ENCODE measurements around the gene C9orf78. TPM values are rescaled to one million over a fixed set of nuclear protein-coding genes. Genes with fewer than 3 reads are reported as not detected.
A peak's percentile ranks its signal among the peaks of the same experiment; 100 is the strongest.

Gene C9orf78
- total and polyA plus RNA-seq, 2 donors (not counting 1 experiment from before 2014, with no cell fraction given) = 39.8 to 88.6 TPM

DNA sequence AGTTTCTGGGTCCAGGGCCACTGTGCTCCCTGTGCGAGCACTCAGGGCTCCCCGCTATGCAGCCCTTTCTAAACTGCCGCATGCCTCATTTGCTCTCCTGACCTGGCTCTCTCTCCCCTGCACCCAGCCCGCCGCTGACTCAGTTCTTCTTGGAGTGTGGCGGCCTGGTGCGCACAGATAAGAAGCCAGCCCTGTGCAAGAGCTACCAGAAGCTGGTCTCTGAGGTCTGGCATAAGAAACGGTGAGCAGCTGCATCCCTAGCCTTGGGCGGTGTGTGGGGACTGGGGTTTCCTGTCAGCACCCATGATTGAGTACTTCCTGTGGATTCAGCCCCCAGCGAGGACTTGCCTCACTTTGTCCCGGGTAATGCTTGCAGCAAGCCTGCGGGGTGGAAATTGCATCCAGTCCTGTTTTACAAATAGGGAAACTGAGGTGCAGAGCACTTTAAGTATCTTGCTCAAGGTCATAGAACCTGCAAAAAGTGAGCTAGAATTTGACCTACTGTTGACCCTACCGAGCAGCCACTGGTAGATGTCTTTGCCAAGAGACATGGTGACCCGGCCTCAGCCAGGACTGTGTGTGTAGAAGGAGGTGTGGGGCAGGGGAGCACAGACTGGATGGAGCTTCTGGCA, 28.1 kb upstream of the C9orf78 start:
- Histone ChIP-seq H3K9me3 (ENCODE audit: control insufficient read depth, insufficient read depth, low read depth, low read length) (no peaks in the 10 kb centered on the region), H3K27me3 (ENCODE audit: control insufficient read depth, insufficient read depth, low read length) (no peaks in the 10 kb centered on the region), H3K36me3 (ENCODE audit: control insufficient read depth, insufficient read depth, low read length) (no peaks in the 10 kb centered on the region), H3K79me2 (ENCODE audit: control insufficient read depth, insufficient read depth, low read length) (no peaks in the 10 kb centered on the region), H3K4me3 (replicated peaks in 1 of 4; ENCODE audit: control extremely low read depth in 1 of 4, insufficient read depth in 1 of 4, low read depth in 3 of 4, low read length in 4 of 4) (no peak overlapping the region), H3K4me1 (ENCODE audit: control insufficient read depth, extremely low read depth, insufficient read depth, low read length) (no peaks in the 10 kb centered on the region), H3K9ac (ENCODE audit: insufficient read depth, low read length) (no peak overlapping the region), H2AFZ (ENCODE audit: low read length) (no peak overlapping the region), H3K4me2 (ENCODE audit: extremely low read depth, insufficient read depth, low read length) (no peak overlapping the region), H3K27ac (ENCODE audit: insufficient read depth, low read length) (no peak overlapping the region), H4K20me1 (ENCODE audit: control insufficient read depth, extremely low read depth, insufficient read depth, low read length) (no peaks in the 10 kb centered on the region)
- peak; percentile 61 to 96 for DNase-seq (ENCODE audit: low read depth in 2 of 2)
- TF ChIP-seq EZH2 (IDR thresholded peaks at IDR 0.05; ENCODE audit: low read length, missing control alignments) = no peak
- TF ChIP-seq, protein P1, sequence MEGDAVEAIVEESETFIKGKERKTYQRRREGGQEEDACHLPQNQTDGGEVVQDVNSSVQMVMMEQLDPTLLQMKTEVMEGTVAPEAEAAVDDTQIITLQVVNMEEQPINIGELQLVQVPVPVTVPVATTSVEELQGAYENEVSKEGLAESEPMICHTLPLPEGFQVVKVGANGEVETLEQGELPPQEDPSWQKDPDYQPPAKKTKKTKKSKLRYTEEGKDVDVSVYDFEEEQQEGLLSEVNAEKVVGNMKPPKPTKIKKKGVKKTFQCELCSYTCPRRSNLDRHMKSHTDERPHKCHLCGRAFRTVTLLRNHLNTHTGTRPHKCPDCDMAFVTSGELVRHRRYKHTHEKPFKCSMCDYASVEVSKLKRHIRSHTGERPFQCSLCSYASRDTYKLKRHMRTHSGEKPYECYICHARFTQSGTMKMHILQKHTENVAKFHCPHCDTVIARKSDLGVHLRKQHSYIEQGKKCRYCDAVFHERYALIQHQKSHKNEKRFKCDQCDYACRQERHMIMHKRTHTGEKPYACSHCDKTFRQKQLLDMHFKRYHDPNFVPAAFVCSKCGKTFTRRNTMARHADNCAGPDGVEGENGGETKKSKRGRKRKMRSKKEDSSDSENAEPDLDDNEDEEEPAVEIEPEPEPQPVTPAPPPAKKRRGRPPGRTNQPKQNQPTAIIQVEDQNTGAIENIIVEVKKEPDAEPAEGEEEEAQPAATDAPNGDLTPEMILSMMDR (conservative IDR thresholded peaks at IDR 0.05 in 1 of 2, IDR thresholded peaks at IDR 0.05 in 1 of 2; ENCODE audit: low read depth in 1 of 2, low read length in 2 of 2) = no peak

DNA sequence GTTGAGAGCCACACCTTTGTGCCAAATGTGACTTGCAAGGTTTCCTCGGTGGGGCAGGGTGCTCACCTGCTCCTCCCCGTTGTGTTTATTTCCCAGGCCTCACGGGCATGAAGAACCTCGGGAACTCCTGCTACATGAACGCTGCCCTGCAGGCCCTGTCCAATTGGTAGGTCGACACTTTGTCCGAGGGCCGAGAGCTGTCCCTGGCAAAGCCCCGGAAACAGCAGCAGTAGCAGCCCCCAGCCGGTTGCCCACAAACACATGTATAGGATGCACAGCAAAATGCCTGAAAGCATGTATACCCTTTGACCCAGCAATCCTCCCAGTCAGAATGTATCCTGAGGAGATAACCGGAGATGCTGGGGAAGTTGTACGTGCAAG, 26.4 kb upstream of the C9orf78 start:
- H3K79me2 ChIP-seq (ENCODE audit: control insufficient read depth, insufficient read depth, low read length) = no peaks in the 10 kb centered on the region
- H3K4me2 ChIP-seq (ENCODE audit: extremely low read depth, insufficient read depth, low read length) = no peak overlapping the region
- H2AFZ ChIP-seq (ENCODE audit: low read length) = no peak overlapping the region
- no peaks in the 10 kb centered on the region for H3K4me1 ChIP-seq (ENCODE audit: control insufficient read depth, extremely low read depth, insufficient read depth, low read length)
- TF ChIP-seq, protein P1 (conservative IDR thresholded peaks at IDR 0.05 in 1 of 2, IDR thresholded peaks at IDR 0.05 in 1 of 2; ENCODE audit: low read depth in 1 of 2, low read length in 2 of 2) = no peak
- no peak for TF ChIP-seq EZH2 (IDR thresholded peaks at IDR 0.05; ENCODE audit: low read length, missing control alignments)
- no peak overlapping the region for H3K27ac ChIP-seq (ENCODE audit: insufficient read depth, low read length)
- no peak overlapping the region for H3K4me3 ChIP-seq (replicated peaks in 1 of 4; ENCODE audit: control extremely low read depth in 1 of 4, insufficient read depth in 1 of 4, low read depth in 3 of 4, low read length in 4 of 4)
- H3K36me3 ChIP-seq (ENCODE audit: control insufficient read depth, insufficient read depth, low read length) = peaks cover 3% of the 10 kb centered on the region
- no peaks in the 10 kb centered on the region for H4K20me1 ChIP-seq (ENCODE audit: control insufficient read depth, extremely low read depth, insufficient read depth, low read length)
- no peak overlapping the region for H3K9ac ChIP-seq (ENCODE audit: insufficient read depth, low read length)
- DNase-seq (ENCODE audit: low read depth in 2 of 2) = no peak
- H3K27me3 ChIP-seq (ENCODE audit: control insufficient read depth, insufficient read depth, low read length) = no peaks in the 10 kb centered on the region
- no peaks in the 10 kb centered on the region for H3K9me3 ChIP-seq (ENCODE audit: control insufficient read depth, insufficient read depth, low read depth, low read length)

DNA sequence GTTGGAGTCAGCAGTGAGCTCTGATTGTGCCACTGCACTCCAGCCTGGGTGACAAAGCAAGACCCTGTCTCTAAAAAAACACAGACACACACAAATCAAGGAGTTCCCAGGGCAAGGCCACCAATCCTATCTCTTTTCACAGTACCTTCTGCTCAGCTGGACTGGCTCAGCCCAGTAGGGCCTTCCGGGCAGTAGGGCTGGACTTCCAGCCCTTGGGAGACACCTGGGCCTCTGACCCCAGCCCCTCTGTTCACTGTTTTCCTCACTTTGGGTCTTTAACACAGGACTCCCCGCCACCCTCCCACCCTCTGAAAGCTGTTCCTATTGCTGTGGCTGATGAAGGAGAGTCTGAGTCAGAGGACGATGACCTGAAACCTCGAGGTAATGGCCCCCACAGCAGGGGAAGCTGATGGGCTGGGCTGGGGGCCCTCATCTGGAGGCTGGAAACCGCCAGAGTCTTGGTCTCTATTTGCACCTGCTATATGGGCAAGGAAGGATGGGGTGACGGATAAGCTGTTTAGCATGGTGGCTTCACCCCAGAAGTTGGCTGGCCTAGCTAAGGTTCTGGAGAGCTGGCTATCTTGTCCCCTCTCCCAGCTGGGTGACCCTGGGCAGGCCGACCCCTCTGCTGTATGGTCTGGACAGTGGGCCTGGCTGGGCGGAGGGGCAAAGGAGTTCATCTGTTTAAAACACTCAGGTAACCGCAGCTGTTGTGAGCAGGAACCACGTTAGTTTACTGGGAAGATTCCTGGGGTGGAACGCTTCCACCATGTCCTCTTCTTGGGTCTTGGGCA, 25.8 kb upstream of the C9orf78 start:
- H2AFZ ChIP-seq (ENCODE audit: low read length) = no peak overlapping the region
- TF ChIP-seq EZH2 (IDR thresholded peaks at IDR 0.05; ENCODE audit: low read length, missing control alignments) = no peak
- TF ChIP-seq, protein P1 (conservative IDR thresholded peaks at IDR 0.05 in 1 of 2, IDR thresholded peaks at IDR 0.05 in 1 of 2; ENCODE audit: low read depth in 1 of 2, low read length in 2 of 2) = no peak
- no peaks in the 10 kb centered on the region for H4K20me1 ChIP-seq (ENCODE audit: control insufficient read depth, extremely low read depth, insufficient read depth, low read length)
- no peak for DNase-seq (ENCODE audit: low read depth in 2 of 2)
- H3K9ac ChIP-seq (ENCODE audit: insufficient read depth, low read length) = no peak overlapping the region
- H3K4me1 ChIP-seq (ENCODE audit: control insufficient read depth, extremely low read depth, insufficient read depth, low read length) = no peaks in the 10 kb centered on the region
- H3K36me3 ChIP-seq (ENCODE audit: control insufficient read depth, insufficient read depth, low read length) = peaks cover 3% of the 10 kb centered on the region
- no peak overlapping the region for H3K4me3 ChIP-seq (replicated peaks in 1 of 4; ENCODE audit: control extremely low read depth in 1 of 4, insufficient read depth in 1 of 4, low read depth in 3 of 4, low read length in 4 of 4)
- H3K27ac ChIP-seq (ENCODE audit: insufficient read depth, low read length) = no peak overlapping the region
- H3K9me3 ChIP-seq (ENCODE audit: control insufficient read depth, insufficient read depth, low read depth, low read length) = no peaks in the 10 kb centered on the region
- no peaks in the 10 kb centered on the region for H3K27me3 ChIP-seq (ENCODE audit: control insufficient read depth, insufficient read depth, low read length)
- no peak overlapping the region for H3K4me2 ChIP-seq (ENCODE audit: extremely low read depth, insufficient read depth, low read length)
- no peaks in the 10 kb centered on the region for H3K79me2 ChIP-seq (ENCODE audit: control insufficient read depth, insufficient read depth, low read length)

Measured in fibroblast of lung (primary cell).